Tibial artery (tissue), 4 donors: ENCODE data around the gene SCN4B.

Experiments
- DNase-seq, 2 donors: peaks; one replicate each; pipeline ENCODE4 v3.0.0-alpha.2; 2019
- H3K27ac ChIP-seq, 2 donors: fragments of 200-600 bp; sonication (generic) in 1 of 2; 1 replicate in 1 of 2; 2 replicates in 1 of 2; pipeline ENCODE4 v1.5.1; 2018 to 2019; ENCODE audit warnings: mild to moderate bottlenecking in 1 of 2
- H3K27me3 ChIP-seq, 2 donors: fragments of 200-600 bp; sonication (generic) in 1 of 2; one replicate each; pipeline versions ENCODE4 v1.5.1 to v1.6.0; 2016 to 2019
- H3K36me3 ChIP-seq, 3 donors: fragments of 200-600 bp; sonication (generic) in 2 of 3; one replicate each; pipeline ENCODE4 v1.5.1; 2016 to 2019; ENCODE audit warnings: mild to moderate bottlenecking in 2 of 3
- H3K4me1 ChIP-seq, 4 donors: fragments of 200-600 bp; sonication (generic) in 2 of 4; 1 replicate in 3 of 4; 2 replicates in 1 of 4; pipeline ENCODE4 v1.5.1; 2016 to 2019
- H3K4me3 ChIP-seq, 2 donors: fragments of 200-600 bp; sonication (generic) in 1 of 2; 1 replicate in 1 of 2; 2 replicates in 1 of 2; pipeline ENCODE4 v1.5.1; 2018 to 2019; ENCODE audit warnings: mild to moderate bottlenecking in 2 of 2
- H3K9me3 ChIP-seq, 3 donors: fragments of 200-600 bp; sonication (generic) in 1 of 3; one replicate each; pipeline ENCODE4 v1.5.1; 2016 to 2019
- CTCF ChIP-seq, 2 experiments: fragments of 200-600 bp in 1 of 2; fragments of 450-650 bp in 1 of 2; IDR thresholded peaks; one replicate each; pipeline ENCODE4 v1.5.1; 2017 to 2019; ENCODE audit warnings: antibody characterized with exemption in 2 of 2, mild to moderate bottlenecking in 1 of 2, moderate library complexity in 1 of 2
- intact Hi-C: fragments of 100-400 bp; cut with DNase I; formaldehyde crosslinking; loops from one replicate; pipeline ENCODE4 v1.15.0; 2023; ENCODE audit warnings: low total_unique reads

SCN4B gene

DNA sequence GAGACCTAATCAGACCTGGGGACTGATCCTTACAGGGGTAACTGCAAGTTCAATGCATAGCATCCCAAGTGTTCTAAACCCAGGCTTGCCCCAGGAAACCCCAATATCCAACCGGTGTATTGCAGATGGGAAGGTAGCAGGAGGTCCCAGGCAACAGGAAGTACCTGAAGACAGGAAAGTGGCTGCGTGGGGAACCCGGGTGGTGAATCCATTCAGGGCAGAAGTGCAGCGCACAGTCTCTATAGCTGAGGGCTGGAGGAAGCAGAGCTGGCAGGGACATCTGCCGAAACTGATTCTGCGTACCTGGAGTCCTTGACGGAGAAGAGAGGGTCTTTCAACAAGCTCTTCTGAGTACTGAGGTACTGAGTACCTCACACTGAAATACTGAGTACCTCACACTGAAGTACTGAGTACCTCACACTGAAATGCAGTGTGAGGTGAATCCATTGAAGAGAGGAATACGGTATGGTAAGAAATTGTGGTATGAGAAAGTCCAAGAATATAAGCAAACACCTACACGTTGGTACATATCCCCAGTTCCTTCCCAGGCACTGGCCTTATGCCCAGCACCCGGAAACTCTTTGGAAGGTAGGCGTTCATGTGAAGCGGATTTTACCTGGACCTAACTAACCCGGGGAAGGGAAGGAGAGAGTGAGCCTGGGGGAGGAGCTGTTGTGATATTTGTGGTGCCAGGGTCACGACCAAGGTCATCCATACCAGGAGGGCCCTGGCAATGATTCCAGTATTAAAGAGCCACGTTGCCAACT is 20.1 kb downstream of the SCN4B start:
- no peak overlapping the region for H3K27ac ChIP-seq
- DNase-seq: no peak
- H3K27me3 ChIP-seq: peaks cover 0 to 42% of the 10 kb centered on the region in 2 donors
- no peaks in the 10 kb centered on the region for H3K9me3 ChIP-seq
- TF ChIP-seq CTCF (IDR thresholded peaks at IDR 0.05): no peak
- intact Hi-C loops: no loop called here
- H3K4me3 ChIP-seq: no peak overlapping the region
- H3K36me3 ChIP-seq: no peaks in the 10 kb centered on the region
- peaks cover 0 to 4% (median 2%) of the 10 kb centered on the region in 4 donors for H3K4me1 ChIP-seq

DNA sequence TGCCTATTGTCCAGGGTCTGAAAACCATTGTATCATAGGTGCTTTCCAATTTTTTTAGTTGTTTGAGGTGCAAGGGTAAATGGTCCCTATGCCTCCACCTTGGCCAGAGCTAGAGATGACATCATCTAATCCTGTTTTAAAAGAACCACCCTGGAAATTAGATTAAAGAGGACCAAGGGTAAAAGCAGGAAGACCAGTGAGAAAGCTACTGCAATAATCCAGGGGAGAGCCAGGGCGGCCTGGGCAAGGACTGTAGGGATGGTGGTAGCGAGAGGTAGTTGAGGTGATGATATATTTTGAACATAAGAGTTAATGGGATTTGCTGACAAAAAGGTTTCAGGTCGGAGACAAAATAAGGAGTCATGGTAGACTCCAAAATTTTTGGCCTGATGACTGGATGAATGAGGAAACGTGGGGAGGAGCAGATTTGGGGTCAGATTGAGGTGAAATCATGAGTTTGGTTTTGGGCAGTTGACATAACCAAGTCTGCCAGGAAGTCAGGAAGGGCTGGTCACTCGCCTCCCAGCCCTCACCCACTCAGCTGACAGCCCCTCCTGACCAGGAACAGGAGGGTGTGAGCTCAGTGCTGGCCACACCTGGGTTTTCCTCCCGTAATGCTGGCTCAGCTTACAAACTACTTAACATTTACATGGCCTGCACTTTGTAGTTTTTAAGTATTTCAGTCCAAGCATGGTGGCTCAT is 23.0 kb downstream of the SCN4B start:
- no peak overlapping the region for H3K4me3 ChIP-seq
- DNase-seq: no peak
- intact Hi-C loops: no loop called here
- no peak overlapping the region for H3K27ac ChIP-seq
- H3K36me3 ChIP-seq: no peaks in the 10 kb centered on the region
- peaks cover 0 to 4% (median 2%) of the 10 kb centered on the region in 4 donors for H3K4me1 ChIP-seq
- TF ChIP-seq CTCF (IDR thresholded peaks at IDR 0.05): no peak
- peaks cover 0 to 21% of the 10 kb centered on the region in 2 donors for H3K27me3 ChIP-seq
- H3K9me3 ChIP-seq: no peaks in the 10 kb centered on the region

GRCh38 chr11:118128721-118129470 is 23.7 kb downstream of the SCN4B start:
- intact Hi-C loops: no loop called here
- no peak for DNase-seq
- Histone ChIP-seq H3K4me1 (peaks cover 0 to 4% (median 2%) of the 10 kb centered on the region in 4 donors), H3K27ac (no peak overlapping the region), H3K27me3 (peaks cover 0 to 19% of the 10 kb centered on the region in 2 donors), H3K36me3 (no peaks in the 10 kb centered on the region), H3K4me3 (no peak overlapping the region), H3K9me3 (no peaks in the 10 kb centered on the region)
- no peak for TF ChIP-seq CTCF (IDR thresholded peaks at IDR 0.05)

- Histone ChIP-seq H3K4me1 (peaks cover 0 to 4% (median 2%) of the 10 kb centered on the region in 4 donors), H3K36me3 (no peaks in the 10 kb centered on the region), H3K27ac (no peak overlapping the region), H3K9me3 (no peaks in the 10 kb centered on the region), H3K27me3 (peaks cover 0 to 15% of the 10 kb centered on the region in 2 donors), H3K4me3 (no peak overlapping the region)
- no peak for DNase-seq
- no peak for TF ChIP-seq CTCF (IDR thresholded peaks at IDR 0.05)
- intact Hi-C loops: no loop called here
These were observed 24.3 kb downstream of the SCN4B start for GRCh38 chr11:118128310-118128709.

DNA sequence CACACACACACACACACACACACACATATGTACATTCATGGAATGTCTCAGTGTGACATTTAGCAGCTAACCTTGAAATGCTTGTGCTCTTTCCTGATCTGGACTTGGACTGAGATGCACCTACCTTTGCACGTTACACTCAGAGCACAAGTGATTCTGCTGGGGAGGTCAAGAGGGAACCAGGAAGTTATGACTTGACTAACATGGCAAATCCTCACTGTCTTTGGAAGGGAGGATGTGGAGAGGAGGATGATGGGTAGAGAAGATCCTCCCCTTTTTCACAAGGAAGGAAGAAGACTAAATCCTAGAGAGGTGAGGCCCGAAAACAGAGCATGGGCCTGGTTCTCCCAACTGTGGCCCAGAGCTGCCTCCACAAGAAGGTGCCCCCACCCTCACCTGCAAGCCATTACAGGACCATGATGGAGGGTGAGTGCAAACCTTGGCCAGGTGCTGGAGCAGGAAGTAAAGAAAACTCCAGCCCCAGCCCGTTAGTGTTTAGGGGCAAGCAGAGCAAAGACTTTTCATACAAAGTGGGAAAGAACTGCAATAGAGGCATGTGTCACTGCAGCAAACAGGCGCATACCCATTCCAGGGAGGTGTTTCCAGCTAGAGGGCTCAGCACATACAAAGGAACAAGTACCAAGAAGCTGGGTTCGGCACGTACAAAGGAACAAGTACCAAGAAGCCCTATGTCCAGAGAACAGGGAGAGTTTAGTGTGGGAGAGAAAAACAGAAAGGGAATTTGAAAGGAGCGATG is 26.4 kb downstream of the SCN4B start:
- Histone ChIP-seq H3K27me3 (peaks cover 0 to 8% of the 10 kb centered on the region in 2 donors), H3K36me3 (no peaks in the 10 kb centered on the region), H3K4me3 (no peak overlapping the region), H3K4me1 (peaks cover 0 to 4% (median 2%) of the 10 kb centered on the region in 4 donors), H3K27ac (no peak overlapping the region), H3K9me3 (no peaks in the 10 kb centered on the region)
- no peak for TF ChIP-seq CTCF (IDR thresholded peaks at IDR 0.05)
- intact Hi-C loops: no loop called here
- no peak for DNase-seq
